Measurements from ENCODE around the gene PITRM1. TPM values are rescaled to one million over a fixed set of nuclear protein-coding genes. Genes with fewer than 3 reads are reported as not detected.
A peak's percentile ranks its signal among the peaks of the same experiment; 100 is the strongest.

The PITRM1 gene
- total and polyA plus RNA-seq, 2 experiments from 2014 or later, result 59.3 to 65.0 TPM

GRCh38 chr10:3136763-3137611 is 35.6 kb downstream of the PITRM1 start:
- Histone ChIP-seq H3K36me3 (peaks cover 90% of the 10 kb centered on the region), H3K4me3 (no peak overlapping the region), H3K27ac (peak overlapping the region; percentile 77), H3K4me1 (ENCODE audit: low read depth) (no peaks in the 10 kb centered on the region), H3K27me3 (no peaks in the 10 kb centered on the region), H3K9me3 (ENCODE audit: low read depth) (no peaks in the 10 kb centered on the region)
- no peak for TF ChIP-seq CTCF (IDR thresholded peaks at IDR 0.05; ENCODE audit: low read depth, low read length)
- peak in 1 of 2 donors; percentile 95 for DNase-seq (ENCODE audit: low read depth in 1 of 2, low spot score in 1 of 2)

GRCh38 chr10:3136336-3136735 is 36.2 kb downstream of the PITRM1 start:
- Histone ChIP-seq H3K4me1 (ENCODE audit: low read depth) (no peaks in the 10 kb centered on the region), H3K27me3 (no peaks in the 10 kb centered on the region), H3K4me3 (no peak overlapping the region), H3K27ac (peak overlapping the region; percentile 77), H3K9me3 (ENCODE audit: low read depth) (no peaks in the 10 kb centered on the region), H3K36me3 (peaks cover 93% of the 10 kb centered on the region)
- TF ChIP-seq CTCF (IDR thresholded peaks at IDR 0.05; ENCODE audit: low read depth, low read length), result no peak
- peak in 1 of 2 donors; percentile 76 for DNase-seq (ENCODE audit: low read depth in 1 of 2, low spot score in 1 of 2)

- Histone ChIP-seq H3K4me1 (ENCODE audit: low read depth) (no peaks in the 10 kb centered on the region), H3K27ac (peak overlapping the region; percentile 77), H3K27me3 (no peaks in the 10 kb centered on the region), H3K36me3 (peaks cover 90% of the 10 kb centered on the region), H3K9me3 (ENCODE audit: low read depth) (no peaks in the 10 kb centered on the region), H3K4me3 (no peak overlapping the region)
- no peak for TF ChIP-seq CTCF (IDR thresholded peaks at IDR 0.05; ENCODE audit: low read depth, low read length)
- no peak for DNase-seq (ENCODE audit: low read depth in 1 of 2, low spot score in 1 of 2)
Measured at GRCh38 chr10:3135006-3135405, 37.6 kb downstream of the PITRM1 start.

GRCh38 chr10:3133948-3134347 is 38.6 kb downstream of the PITRM1 start:
- no peak for DNase-seq (ENCODE audit: low read depth in 1 of 2, low spot score in 1 of 2)
- peaks cover 88% of the 10 kb centered on the region for H3K36me3 ChIP-seq
- no peak for TF ChIP-seq CTCF (IDR thresholded peaks at IDR 0.05; ENCODE audit: low read depth, low read length)
- no peak overlapping the region for H3K4me3 ChIP-seq
- H3K4me1 ChIP-seq (ENCODE audit: low read depth), result no peaks in the 10 kb centered on the region
- H3K27me3 ChIP-seq, result no peaks in the 10 kb centered on the region
- H3K9me3 ChIP-seq (ENCODE audit: low read depth), result no peaks in the 10 kb centered on the region
- peak overlapping the region; percentile 77 for H3K27ac ChIP-seq

GRCh38 chr10:3132036-3133025 is 40.3 kb downstream of the PITRM1 start:
- no peak for DNase-seq (ENCODE audit: low read depth in 1 of 2, low spot score in 1 of 2)
- Histone ChIP-seq H3K9me3 (ENCODE audit: low read depth) (no peaks in the 10 kb centered on the region), H3K27me3 (no peaks in the 10 kb centered on the region), H3K36me3 (peaks cover 89% of the 10 kb centered on the region), H3K27ac (peak overlapping the region; percentile 77), H3K4me3 (no peak overlapping the region), H3K4me1 (ENCODE audit: low read depth) (peaks cover 4% of the 10 kb centered on the region)
- TF ChIP-seq CTCF (IDR thresholded peaks at IDR 0.05; ENCODE audit: low read depth, low read length), result no peak
